Measurements from ENCODE around the gene CEBPA. TPM values are rescaled to one million over a fixed set of nuclear protein-coding genes. Genes with fewer than 3 reads are reported as not detected.
A peak's percentile ranks its signal among the peaks of the same experiment; 100 is the strongest.
"Not testable (repeated sequence)": the region's sequence is repeated elsewhere in the genome, so short reads cannot be mapped to it uniquely, and the experiment has no call there.

The CEBPA gene
- polyA plus RNA-seq, 1 donor from 2014 or later = 0.15 TPM

DNA sequence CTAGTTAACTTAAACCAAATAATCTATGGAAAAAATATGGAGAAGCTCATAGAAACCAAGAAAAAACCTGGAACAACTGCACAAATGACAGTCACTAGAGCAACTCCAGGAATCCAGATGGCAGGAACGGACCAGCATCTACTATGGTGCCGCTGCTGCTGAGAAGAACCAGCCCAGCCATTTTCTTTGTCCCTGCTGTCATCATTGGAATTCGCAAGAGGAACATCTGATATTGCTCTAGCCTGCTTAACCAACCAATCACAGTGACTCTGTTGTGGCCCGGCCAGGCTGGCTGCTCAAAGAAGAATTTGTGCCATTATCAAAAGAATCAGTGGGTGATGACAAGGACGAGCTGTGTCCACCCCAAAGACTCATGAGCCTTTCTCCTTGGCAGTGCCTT lies 33.1 kb upstream of the CEBPA start:
- peaks cover 2 to 7% (median 5%) of the 10 kb centered on the region in 3 donors for H3K4me1 Mint-ChIP-seq
- H3K27me3 Mint-ChIP-seq = peaks cover 4% of the 10 kb centered on the region
- no peak overlapping the region for H3K4me3 Mint-ChIP-seq
- H3K27ac Mint-ChIP-seq = no peak overlapping the region
- peaks cover 0 to 2% (median 1%) of the 10 kb centered on the region in 3 donors for H3K9me3 Mint-ChIP-seq
- H3K36me3 Mint-ChIP-seq = peaks cover 2% of the 10 kb centered on the region

DNA sequence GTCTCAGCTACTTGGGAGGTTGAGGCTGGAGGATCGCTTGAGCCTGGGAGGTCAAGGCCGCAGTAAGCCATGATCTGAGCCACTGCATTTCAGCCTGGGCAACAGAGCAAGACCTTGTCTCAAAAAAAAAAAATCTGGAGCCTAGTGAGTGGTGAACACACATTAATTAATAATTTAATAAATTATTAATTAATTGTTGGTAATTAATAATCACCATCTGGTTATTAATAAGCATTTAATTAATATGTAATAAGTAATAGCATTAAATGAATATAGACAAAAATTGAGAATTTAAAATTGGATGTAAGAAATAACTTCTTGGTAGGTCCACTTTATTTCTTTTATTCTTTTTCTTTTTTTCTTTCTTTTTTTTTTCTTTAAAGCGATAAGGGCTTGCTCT lies 31.9 kb upstream of the CEBPA start:
- peaks cover 3% of the 10 kb centered on the region for H3K36me3 Mint-ChIP-seq
- peaks cover 2 to 7% (median 5%) of the 10 kb centered on the region in 3 donors for H3K4me1 Mint-ChIP-seq
- H3K9me3 Mint-ChIP-seq = peaks cover 0 to 1% (median under 1%) of the 10 kb centered on the region in 3 donors
- no peak overlapping the region for H3K27ac Mint-ChIP-seq
- H3K27me3 Mint-ChIP-seq = peaks cover 4% of the 10 kb centered on the region
- no peak overlapping the region for H3K4me3 Mint-ChIP-seq

DNA sequence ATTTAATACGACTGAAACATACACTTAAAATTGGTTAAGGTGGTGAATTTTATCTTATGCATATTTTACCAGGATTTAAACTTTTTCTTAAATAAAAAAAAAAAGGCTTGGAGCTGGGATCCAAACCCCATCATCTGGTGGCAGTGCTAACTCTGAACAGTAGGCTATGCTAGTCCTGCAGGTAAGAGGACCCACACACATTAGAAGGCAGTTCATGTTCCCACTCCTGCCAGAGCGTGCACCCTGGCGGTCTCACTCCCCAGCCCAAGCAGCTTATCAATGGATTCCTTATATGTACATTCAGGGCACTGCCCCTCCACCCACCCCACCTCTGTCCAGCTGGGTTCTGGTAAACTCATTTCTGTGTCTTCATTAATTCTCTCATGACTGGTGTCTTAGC lies 31.3 kb upstream of the CEBPA start:
- H3K4me1 Mint-ChIP-seq = peaks cover 2 to 7% (median 3%) of the 10 kb centered on the region in 3 donors
- peaks cover 5% of the 10 kb centered on the region for H3K36me3 Mint-ChIP-seq
- no peak overlapping the region for H3K27ac Mint-ChIP-seq
- H3K4me3 Mint-ChIP-seq = no peak overlapping the region
- H3K9me3 Mint-ChIP-seq = peaks cover 0 to 1% (median 0%) of the 10 kb centered on the region in 3 donors
- H3K27me3 Mint-ChIP-seq = peaks cover 3% of the 10 kb centered on the region

DNA sequence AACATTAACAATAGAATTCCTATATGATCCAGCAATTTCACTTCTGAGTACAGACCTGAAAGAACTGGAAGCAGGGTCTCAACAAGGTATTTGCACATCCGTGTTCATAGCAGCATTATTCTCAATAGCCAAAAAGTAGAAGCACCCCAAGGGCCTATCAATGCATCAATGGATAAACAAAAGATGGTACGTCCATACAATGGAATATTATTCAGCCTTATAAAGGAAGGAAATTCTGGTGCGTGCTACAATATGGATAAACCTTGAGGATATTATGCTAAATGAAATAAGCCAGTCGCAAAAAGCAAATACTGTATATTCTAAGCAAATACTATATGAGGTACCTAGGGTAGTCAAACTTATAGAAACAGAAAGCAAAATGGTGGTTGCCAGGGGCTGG lies 30.8 kb upstream of the CEBPA start:
- Mint-ChIP-seq H3K4me3 (no peak overlapping the region), H3K36me3 (peaks cover 5% of the 10 kb centered on the region), H3K27ac (no peak overlapping the region), H3K27me3 (peaks cover 3% of the 10 kb centered on the region), H3K9me3 (peaks cover 0 to 1% (median 0%) of the 10 kb centered on the region in 3 donors), H3K4me1 (peaks cover 2 to 7% (median 3%) of the 10 kb centered on the region in 3 donors)

DNA sequence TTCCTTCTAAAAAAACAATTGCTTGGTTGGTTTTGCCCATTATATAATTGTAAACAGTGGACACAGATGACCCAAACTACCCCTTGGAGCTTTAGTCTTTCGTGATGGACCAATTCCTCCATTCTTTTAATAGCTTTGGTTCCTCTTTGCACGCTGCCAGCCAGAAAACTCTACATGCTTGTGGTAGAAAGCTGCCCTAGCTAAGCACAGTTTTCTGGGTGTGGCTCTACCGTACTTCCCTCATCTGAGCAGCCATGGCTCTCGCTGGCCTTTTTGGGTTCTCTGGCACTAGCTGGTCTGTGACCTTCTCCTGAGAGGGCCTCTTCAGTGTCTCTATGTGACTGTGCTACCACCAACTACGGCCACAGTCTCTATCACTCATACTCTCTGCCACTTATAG lies 29.9 kb upstream of the CEBPA start:
- Mint-ChIP-seq H3K36me3 (peaks cover 5% of the 10 kb centered on the region), H3K27me3 (peaks cover 3% of the 10 kb centered on the region), H3K27ac (no peak overlapping the region), H3K9me3 (peaks cover 0 to 1% (median 0%) of the 10 kb centered on the region in 3 donors), H3K4me3 (peak overlapping the region in 1 of 4 donors; percentile 47), H3K4me1 (peaks cover 2 to 7% (median 3%) of the 10 kb centered on the region in 3 donors)

DNA sequence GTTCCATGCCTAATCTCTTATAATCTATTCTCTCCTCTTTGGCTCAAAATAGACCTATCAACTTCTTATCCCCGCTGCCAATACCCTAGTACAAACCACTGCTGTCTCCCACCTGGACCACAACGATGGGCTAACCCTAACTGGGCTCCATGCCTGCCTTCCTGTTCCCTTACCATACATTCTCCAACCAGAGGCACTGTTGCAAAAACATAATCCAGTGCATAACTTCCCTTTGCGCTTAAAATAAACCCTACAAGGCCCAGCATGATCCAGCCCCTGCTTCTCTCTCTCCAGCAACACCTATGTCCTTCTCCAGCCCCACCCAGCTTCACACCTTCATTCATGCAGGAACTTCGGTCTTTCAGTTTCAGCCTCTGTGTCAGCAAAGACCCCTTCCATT lies 27.4 kb upstream of the CEBPA start:
- peaks cover 2 to 7% (median 3%) of the 10 kb centered on the region in 3 donors for H3K4me1 Mint-ChIP-seq
- H3K9me3 Mint-ChIP-seq = peaks cover 0 to 4% (median 1%) of the 10 kb centered on the region in 3 donors
- H3K36me3 Mint-ChIP-seq = peaks cover 5% of the 10 kb centered on the region
- no peak overlapping the region for H3K4me3 Mint-ChIP-seq
- peaks cover 3% of the 10 kb centered on the region for H3K27me3 Mint-ChIP-seq
- no peak overlapping the region for H3K27ac Mint-ChIP-seq

DNA sequence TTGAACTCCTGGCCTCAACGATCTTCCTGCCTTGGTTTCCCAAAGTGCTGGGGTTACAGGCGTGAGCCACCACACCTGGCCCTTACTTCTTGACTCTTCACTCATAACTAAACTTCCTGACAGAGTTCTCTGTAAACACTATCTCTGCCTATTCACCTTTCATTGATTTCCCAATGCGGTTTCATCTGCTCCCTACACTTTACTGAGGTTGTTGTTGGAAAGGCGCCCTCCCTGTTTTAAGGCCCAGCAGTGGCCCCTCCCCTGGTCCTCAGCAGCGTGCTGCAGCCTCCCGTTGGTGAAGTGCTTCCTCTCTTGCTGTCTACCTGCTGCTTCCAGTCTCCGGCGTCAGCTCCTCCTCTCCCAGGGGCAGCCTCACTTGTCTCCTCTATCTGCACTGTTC lies 26.7 kb upstream of the CEBPA start:
- H3K27me3 Mint-ChIP-seq = peaks cover 3% of the 10 kb centered on the region
- peaks cover 2 to 7% (median 3%) of the 10 kb centered on the region in 3 donors for H3K4me1 Mint-ChIP-seq
- H3K9me3 Mint-ChIP-seq = peaks cover 0 to 4% (median 1%) of the 10 kb centered on the region in 3 donors
- peaks cover 5% of the 10 kb centered on the region for H3K36me3 Mint-ChIP-seq
- H3K4me3 Mint-ChIP-seq = no peak overlapping the region
- H3K27ac Mint-ChIP-seq = peak overlapping the region in 1 of 3 donors; percentile 14

DNA sequence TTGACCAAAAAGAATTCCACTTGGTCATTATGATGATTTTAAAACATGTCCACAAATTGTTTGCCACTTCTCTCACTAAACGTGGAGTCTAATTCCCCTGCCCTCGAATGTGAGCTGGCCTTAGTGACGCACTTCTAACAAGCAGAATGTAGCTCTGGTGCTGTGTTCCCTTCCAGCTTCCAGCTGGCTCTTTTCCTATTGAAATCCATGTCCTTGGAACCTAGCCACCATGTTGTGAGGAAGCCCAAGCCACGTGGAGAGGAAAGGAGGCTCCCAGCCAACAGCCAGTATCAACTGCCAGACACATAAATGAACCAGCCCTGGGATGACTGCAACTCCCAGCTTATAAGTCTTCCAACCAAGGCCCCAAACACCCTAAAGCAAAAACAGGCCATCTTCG lies 23.6 kb upstream of the CEBPA start:
- Mint-ChIP-seq H3K9me3 (peaks cover 2 to 14% (median 6%) of the 10 kb centered on the region in 3 donors), H3K4me1 (no peaks in the 10 kb centered on the region), H3K27me3 (peaks cover 2% of the 10 kb centered on the region), H3K27ac (no peak overlapping the region), H3K36me3 (peaks cover 5% of the 10 kb centered on the region), H3K4me3 (no peak overlapping the region)

DNA sequence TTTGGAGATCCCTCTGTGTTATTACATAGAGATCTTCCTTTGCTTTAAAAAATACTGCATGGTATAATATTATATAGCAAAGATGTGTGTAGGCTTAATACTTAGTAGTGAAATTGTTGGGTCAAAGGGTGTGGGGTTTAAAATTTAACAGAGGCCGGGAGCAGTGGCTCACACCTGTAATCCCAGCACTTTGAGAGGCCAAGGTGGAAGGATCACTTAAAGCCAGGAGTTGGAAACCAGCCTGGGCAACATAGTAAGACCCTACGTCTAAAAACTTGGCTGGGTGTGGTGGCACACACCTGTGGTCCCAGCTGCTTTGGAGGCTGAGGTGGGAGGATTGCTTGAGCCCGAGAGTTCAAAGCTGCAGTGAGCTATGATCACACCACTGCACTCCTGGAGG lies 22.3 kb upstream of the CEBPA start:
- Mint-ChIP-seq H3K27ac (no peak overlapping the region), H3K27me3 (peaks cover 4% of the 10 kb centered on the region), H3K36me3 (peaks cover 5% of the 10 kb centered on the region), H3K4me3 (no peak overlapping the region), H3K9me3 (peaks cover 5 to 20% (median 12%) of the 10 kb centered on the region in 3 donors), H3K4me1 (no peaks in the 10 kb centered on the region)

DNA sequence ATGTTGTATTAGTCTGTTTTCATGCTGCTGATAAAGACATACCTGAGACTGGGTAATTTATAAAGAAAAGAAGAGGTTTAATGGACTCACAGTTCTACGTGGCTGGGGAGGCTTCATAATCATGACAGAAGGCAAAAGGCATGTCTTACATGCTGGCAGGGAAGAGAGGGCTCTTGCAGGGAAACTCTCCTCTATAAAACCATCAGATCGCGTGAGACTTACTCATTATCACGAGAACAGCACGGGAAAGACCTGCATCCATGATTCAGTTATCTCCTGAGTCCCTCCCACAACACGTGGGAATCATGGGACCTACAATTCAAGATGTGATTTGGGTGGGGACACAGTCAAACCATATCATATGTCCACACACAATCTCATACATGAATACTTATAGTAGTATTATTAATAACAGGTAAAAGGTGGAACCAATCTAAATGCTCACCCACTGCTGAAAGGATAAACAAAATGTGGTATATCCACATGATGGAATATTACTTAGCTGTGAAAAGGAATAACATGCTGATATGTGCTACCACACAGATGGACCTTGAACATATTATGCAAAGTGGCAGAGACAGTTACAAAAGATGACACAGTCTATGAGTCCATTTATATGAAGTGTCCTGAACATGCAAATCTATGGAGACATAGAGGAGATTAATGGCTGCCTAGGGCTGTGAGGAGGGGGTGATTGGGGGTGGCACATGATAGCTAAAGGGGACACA lies 20.9 kb upstream of the CEBPA start:
- H3K27ac Mint-ChIP-seq = peak overlapping the region in 1 of 3 donors; percentile 8
- peaks cover 5 to 20% (median 12%) of the 10 kb centered on the region in 3 donors for H3K9me3 Mint-ChIP-seq
- H3K36me3 Mint-ChIP-seq = no peaks in the 10 kb centered on the region
- no peaks in the 10 kb centered on the region for H3K4me1 Mint-ChIP-seq
- no peak overlapping the region for H3K4me3 Mint-ChIP-seq
- peaks cover 6% of the 10 kb centered on the region for H3K27me3 Mint-ChIP-seq

DNA sequence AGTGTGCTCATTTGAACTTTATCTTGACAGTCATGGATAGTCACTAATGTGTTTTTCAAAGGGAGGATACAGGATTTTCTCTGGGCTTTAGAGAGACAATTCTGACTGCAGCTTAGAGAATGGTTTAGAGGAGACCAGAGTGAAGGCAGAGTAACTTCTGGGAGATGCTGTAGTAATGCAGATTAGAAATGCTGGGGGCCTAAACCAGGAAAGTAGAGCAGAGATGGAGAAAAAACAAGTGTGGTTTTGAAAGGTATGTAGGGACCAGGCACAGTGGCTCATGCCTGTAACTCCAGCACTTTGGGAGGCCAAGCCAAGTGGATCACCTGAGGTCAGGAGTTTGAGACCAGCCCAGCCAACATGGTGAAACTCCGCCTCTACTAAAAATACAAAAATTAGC lies 18.3 kb upstream of the CEBPA start:
- no peak overlapping the region for H3K4me3 Mint-ChIP-seq
- H3K36me3 Mint-ChIP-seq = no peaks in the 10 kb centered on the region
- H3K27ac Mint-ChIP-seq = no peak overlapping the region
- H3K27me3 Mint-ChIP-seq = peaks cover 6% of the 10 kb centered on the region
- H3K9me3 Mint-ChIP-seq = peaks cover 5 to 20% (median 8%) of the 10 kb centered on the region in 3 donors
- H3K4me1 Mint-ChIP-seq = no peaks in the 10 kb centered on the region

DNA sequence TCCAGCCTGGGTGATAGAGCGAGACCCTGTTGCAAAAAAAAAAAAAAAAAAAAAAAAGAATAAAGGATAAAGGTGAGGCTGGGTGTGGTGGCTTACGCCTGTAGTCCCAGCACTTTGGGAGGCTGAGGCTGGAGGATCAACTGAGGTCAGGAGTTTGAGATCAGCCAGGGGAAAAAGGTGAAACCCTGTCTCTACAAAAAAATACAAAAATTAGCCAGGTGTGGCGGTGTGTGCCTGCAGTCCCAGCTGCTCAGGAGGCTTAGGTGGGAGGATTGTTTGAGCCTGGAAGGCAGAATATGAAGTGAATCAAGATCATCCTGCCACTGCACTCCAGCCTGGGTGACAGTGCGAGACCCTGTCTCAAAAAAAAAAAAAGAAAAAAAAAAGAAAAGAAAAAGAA lies 15.7 kb upstream of the CEBPA start:
- peaks cover 3 to 15% (median 8%) of the 10 kb centered on the region in 3 donors for H3K9me3 Mint-ChIP-seq
- H3K4me1 Mint-ChIP-seq, H3K36me3 Mint-ChIP-seq, H3K27ac Mint-ChIP-seq, H3K27me3 Mint-ChIP-seq, H3K4me3 Mint-ChIP-seq: not testable (repeated sequence)

DNA sequence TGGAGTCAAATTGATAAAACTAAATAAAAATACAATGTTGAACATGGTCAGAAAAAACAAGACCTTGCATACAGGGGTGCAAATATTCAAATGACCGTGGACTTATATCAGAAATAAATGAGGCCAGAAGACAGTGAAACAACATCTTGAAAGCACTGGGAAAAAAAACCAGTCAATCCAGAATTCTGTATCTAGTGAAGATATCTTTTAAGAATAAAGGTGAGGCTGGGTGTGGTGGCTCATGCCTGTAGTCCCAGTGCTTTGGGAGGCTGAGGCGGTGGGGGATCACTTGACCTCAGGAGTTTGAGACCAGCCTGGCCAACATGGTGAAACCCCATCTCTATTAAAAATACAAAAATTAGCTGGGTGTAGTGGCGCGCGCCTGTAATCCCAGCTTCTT lies 15.2 kb upstream of the CEBPA start:
- Mint-ChIP-seq H3K36me3 (no peaks in the 10 kb centered on the region), H3K27me3 (peaks cover 8% of the 10 kb centered on the region), H3K9me3 (peaks cover 3 to 11% (median 8%) of the 10 kb centered on the region in 3 donors), H3K4me1 (no peaks in the 10 kb centered on the region), H3K4me3 (no peak overlapping the region), H3K27ac (peak overlapping the region in 1 of 3 donors; percentile 35)

DNA sequence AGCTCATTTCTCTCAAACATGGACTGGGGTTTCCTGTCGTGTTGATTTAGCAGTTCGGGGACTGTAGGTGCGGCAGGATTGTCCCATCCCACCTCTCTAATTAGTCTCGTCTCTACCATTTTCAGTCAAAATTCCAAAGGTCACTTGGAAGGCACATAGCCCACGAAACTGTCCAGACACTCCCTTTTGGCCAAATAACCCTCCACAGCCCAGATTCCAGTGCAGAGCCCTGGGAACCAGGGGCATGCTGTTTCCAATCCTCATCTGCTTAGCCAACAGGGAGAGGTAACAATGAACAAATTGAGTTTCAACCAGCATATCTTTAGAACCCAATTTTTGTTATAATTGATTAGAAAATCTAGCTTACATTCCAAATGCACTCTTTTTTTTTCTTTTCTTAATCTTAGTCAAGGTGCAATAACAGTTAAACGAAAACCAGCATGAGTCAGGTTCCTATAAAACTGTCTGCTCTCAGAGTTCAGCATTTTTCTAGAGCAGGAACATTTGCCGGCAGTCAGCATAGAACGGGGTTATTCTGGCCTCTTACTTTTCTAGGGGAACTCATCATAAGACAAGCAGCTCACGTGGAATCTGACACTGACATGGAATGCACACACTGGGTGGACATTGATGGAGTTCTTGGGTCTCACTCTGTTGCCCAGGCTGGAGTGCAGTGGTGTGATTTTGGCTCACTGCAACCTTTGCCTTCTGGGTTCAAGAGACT lies 14.4 kb upstream of the CEBPA start:
- H3K27ac Mint-ChIP-seq = peak overlapping the region in 1 of 3 donors; percentile 35

DNA sequence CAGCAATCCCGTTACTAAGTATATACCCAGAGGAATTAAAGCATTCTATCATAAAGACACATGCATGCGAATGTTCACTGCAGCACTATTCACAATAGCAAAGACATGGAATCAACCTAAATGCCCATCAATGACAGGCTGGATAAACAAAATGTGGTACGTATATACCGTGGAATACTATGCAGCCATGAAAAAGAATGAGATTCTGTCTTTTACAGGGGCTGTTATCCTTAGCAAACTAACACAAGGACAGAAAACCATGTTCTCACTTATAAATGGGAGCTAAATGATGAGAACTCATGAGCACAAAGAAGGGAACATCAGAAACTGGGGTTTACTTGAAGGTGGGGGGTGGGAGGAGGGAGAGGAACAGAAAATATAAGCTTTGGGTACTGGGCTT lies 10.5 kb upstream of the CEBPA start:
- not testable (repeated sequence) for H3K27ac Mint-ChIP-seq, H3K4me3 Mint-ChIP-seq, H3K4me1 Mint-ChIP-seq, H3K36me3 Mint-ChIP-seq, H3K27me3 Mint-ChIP-seq, H3K9me3 Mint-ChIP-seq

More for the DNA sequence above, 14.4 kb upstream of the CEBPA start:
- Mint-ChIP-seq H3K4me3 (no peak overlapping the region), H3K36me3 (no peaks in the 10 kb centered on the region), H3K9me3 (peaks cover 3 to 11% (median 8%) of the 10 kb centered on the region in 3 donors), H3K4me1 (no peaks in the 10 kb centered on the region), H3K27me3 (peaks cover 8% of the 10 kb centered on the region)
